ENCODE results near the gene MXI1. TPM values are rescaled to one million over a fixed set of nuclear protein-coding genes. Genes with fewer than 3 reads are reported as not detected.

MXI1 gene
- 29.5 and 30.7 TPM in 2 replicates for polyA plus RNA-seq (2014; cell fraction: cytosol; rRNA removed)
- 18.9 and 23.2 TPM in 2 replicates for polyA plus RNA-seq (2014; cell fraction: nucleus; rRNA removed)

DNA sequence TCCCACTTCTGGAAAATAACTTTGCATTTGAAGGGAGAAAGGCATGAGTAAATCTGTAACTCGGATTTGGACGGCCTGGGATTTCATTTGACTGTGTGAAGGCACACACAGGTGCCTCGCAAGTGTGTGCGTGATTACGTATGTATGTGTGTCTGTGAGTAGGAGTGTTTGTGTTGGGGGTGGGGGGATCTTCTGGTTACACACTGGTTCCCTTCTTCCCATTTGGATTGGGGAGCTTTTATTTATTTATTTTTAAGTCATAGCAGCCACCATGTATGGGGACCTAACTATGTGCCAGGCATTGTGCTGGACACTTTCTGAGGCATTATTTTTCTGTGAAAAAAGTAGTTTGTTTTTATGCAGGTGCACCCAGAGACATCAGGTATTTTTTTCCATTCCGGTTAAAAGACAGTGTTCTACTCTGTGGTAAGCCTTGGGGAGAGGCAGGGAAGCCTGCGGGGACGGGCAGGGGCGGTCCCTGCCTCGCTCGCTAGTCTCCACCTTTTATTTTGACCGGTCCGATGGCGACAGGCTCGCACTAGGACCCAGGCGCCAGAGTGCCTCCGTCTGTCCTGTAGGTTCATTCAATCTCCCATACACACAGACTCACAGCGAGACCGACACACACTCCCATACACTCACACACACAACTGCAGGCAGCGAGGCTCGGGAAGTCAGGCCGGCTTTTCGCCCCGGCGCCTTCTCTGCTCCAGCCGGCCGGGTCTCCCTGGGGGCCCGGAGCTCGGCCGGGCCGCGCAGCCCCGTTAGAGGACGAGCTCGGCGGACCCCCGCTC is at the start of gene MXI1:
Gene MXI1 (plus strand): TSS at position 595 of the 794 bp plus-strand sequence. CDS start 204 bp downstream, outside the sequence.
- peak; percentile 86 for DNase-seq (ENCODE audit: low spot score)

DNA sequence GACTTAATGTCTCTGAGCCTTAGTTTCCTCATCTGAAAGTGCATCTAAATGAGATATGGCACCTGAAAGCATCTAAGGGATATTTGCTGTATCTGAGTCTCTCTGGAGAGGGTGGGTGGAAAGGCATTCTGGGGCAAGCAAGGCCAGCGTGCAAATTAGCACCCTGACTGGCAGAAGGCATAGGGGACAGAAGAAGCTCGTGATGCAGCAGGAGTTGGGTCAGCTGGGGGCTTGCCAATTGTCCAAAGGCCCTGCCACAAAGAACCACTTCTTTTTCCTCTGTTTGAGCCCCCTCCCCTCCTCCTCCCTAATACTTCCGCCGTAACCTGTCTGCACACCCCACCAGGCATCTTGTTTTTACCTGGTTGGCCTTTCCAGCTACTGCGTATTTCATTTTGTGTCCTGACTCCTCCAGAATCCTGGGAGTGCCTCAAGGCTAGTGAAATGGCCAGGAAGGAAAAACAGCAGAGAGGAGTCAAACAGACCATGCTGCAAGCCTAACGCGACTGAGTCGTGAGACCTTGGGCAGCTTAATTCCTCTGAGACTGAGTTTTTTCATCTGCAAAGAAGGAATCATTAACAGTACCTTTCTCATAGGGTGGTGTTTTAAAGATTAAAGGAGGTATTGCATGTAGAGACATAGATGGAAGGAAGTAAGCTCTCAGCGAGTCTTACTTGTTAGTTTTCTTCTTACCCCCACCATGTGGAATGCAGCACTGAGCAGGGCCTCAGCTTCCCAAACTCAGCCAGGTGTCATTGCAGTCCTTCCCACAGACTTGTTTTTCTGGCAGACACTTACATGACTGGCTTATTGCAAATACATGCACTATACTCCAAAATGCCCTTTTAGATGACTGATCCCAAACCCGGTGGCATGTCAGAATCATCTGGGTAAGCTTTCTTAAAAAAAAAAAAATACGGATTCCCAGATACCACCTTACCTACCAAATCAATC is 49.1 kb upstream of the MXI1 start:
- DNase-seq (ENCODE audit: low spot score), result no peak

DNA sequence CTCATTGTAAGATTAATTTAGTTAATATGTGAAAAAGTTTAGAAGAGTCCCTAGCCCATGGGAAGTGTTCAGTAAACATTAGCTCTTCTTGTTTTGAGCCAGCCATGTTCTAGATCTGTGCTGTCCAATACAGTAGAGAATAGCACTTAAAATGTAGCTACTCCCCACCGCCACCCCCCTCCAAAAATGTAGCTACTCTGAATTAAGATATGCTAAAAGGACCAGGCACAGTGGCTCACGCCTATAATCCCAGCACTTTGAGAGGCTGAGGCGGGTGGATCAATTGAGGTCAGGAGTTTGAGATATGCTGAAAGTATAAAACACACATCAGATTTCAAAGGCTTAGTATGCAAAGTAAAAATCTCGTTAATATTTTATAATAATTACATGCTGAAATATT is 47.3 kb upstream of the MXI1 start:
- no peak for DNase-seq (ENCODE audit: low spot score)

DNA sequence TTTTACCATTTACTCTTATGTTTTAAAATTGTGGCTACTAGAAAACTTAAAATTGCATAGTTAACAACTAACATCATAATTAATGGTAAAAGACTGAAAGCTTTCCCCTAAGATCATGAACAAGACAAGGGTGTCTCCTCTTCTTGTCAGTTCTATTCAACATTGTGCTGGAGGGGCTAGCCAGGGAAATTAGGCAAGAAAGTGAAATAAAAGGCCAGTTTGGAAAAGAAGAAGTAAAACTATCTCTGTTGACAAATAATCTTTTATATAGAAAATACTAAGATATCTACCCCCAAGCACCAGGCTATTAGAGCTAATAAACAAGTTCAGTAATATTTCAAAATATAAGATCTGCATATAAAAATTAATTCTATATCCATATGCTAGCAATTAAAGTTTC is 46.9 kb upstream of the MXI1 start:
- no peak for DNase-seq (ENCODE audit: low spot score)

DNA sequence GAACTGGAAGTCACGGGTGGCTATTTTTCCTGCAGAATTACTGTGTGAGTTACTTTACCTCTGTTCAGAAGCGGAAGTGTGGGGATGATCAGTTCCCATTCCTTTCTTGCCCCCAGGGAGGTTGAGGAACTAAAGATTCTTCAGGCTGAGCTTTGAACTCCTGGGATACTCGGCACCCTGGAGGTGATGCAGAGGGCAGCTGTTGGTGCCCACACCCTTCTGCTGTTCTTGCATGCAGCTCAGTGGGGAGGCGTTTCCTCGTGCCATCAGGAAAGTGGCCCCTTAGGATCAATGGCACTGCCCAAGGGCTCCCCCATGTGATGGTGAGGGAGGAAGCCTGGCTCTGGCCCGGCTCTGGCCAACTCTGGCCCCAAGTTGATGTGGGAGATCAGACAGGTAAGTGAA is 44.7 kb upstream of the MXI1 start:
- DNase-seq (ENCODE audit: low spot score), result no peak

DNA sequence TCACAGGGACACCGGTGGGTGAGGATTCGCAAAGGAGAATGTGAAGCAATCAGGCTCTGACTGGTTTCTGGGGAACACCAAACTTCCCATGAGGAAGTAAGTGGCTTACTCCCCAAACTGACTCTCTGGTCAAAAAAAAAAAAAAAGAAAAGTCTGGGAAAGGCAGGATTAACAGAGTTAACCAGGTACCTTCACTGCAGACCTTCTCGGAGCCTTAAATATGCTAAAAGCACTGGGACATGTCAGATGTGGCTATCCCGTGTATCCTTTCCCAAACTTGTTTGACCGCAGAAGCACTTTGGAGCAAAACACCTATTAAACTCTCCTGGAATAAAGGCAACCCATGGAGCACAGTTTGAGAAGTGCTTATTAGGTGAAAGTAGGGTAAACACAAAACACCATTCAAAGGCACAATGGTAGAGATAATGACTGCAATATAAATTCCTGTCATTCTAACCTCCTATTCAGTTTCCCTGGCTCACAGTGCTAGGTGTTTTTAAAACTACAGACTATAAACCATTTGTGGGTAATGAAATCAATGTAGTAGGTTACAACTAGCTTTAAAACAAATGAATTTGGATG is 44.1 kb upstream of the MXI1 start:
- DNase-seq (ENCODE audit: low spot score), result no peak

DNA sequence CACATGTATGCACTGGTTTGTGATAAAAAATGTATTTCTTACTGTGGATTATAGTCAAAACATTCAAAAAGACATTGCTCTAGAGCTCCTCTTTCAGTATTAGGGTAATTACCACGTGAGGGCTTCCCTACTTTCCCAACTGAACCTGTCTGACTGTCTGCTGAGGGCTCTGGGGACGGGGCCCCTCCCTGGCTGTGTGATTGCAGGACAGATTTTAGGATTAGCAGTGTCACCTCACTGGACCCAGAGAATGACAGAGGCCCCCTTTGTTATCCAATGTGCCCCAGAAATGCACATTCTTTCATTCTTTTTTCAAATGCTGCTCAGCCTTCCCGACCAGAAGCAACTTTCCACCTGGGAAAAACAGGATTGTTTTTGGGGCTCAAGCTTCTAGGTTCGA is 43.6 kb upstream of the MXI1 start:
- DNase-seq (ENCODE audit: low spot score), result no peak

DNA sequence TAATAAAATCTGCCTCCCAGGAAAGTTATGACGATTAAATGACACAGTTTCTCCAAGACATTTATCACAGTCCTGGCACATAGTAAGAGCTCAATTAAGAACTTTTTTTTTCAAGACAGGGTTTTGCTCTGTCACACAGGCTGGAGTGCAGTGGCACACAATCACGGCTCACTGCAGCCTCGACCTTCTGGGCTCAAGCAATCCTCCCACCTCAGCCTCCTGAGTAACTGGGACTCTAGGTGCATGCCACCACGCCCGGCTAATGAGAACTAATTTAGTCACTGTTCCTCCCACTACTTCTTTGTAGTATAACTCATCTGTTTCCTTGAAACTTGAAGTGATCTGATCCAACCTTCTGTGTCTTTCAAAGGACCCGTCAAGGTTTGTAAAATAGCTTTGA is 42.2 kb upstream of the MXI1 start:
- DNase-seq (ENCODE audit: low spot score), result no peak

DNA sequence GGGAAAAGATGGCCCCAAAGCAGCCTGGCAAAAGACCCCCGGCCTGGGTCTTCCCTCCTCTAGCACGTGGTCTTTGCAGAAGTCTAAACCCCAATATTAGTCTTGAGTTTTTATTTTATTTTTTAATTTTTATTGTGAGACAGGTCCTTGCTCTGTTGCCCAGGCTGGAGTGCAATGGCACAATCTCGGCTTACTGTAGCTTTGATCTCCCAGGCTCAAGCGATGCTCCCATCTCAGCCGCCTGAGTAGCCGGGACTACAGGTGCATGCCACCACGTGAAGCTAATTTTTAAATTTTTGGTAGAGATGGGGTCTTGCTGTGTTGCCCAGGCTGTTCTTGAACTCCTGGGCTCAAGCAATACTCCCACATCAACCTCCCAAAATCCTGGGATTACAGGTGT is 40.3 kb upstream of the MXI1 start:
- DNase-seq (ENCODE audit: low spot score), result no peak

DNA sequence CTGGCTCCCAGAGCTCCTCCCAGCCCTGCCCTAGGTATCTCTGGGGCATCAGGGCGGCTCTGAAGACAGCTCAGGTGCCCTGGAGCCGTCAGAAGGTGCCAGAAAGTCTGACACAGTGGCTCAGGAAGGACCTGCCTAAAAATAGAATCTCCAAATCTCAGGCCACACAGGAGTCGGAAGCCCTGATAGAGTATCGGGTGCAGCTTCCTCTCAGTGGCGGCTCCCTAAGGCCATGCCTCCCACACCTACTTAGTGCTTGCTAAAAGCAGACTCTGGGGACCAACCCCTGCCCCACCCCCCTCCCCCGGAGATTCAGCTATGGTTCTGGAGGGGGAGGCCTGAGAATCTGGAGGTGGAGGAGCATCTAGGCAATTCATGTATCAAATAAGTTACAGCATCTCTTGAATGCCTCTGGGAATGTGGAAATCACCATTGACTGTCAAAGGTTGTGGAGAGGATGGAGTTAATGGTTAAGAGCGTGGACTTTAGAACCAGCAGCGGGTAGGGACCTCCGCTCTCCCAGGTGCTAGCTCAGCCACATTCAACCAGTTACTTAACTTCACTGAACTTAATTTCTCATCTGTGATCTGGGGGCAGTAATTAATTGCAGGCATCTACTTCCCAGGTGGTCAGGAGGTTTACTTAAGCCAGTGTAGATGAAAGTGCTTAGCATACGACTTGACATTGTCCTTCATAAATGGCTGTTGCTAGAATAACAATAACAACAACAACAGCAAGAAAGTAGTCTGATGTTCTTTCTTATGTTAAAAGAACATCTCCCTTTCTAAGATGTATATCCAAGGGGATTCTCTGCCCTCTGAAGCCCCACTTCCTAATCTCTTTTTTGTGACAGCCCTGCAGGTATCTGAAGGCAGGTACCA is 38.6 kb upstream of the MXI1 start:
- no peak for DNase-seq (ENCODE audit: low spot score)

DNA sequence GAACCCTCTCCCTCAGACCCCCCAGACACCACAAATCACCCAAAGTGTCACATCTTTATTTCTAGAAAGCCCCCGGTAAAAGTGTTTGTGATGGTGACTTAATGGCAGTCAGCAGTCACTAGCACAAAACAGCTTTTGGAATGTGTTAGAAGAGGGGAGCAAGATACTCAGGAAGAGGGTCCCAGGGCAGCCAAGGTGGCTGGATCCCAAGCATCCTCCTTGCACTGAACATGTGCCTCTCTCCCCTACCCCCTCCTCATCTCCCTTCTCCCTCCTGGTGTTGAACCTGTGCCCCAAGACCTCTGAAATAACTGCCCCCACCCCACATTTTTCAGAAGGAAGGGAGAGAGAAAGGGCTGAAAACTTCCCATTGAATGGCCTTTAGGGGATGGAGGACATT is 37.8 kb upstream of the MXI1 start:
- DNase-seq (ENCODE audit: low spot score), result no peak

DNA sequence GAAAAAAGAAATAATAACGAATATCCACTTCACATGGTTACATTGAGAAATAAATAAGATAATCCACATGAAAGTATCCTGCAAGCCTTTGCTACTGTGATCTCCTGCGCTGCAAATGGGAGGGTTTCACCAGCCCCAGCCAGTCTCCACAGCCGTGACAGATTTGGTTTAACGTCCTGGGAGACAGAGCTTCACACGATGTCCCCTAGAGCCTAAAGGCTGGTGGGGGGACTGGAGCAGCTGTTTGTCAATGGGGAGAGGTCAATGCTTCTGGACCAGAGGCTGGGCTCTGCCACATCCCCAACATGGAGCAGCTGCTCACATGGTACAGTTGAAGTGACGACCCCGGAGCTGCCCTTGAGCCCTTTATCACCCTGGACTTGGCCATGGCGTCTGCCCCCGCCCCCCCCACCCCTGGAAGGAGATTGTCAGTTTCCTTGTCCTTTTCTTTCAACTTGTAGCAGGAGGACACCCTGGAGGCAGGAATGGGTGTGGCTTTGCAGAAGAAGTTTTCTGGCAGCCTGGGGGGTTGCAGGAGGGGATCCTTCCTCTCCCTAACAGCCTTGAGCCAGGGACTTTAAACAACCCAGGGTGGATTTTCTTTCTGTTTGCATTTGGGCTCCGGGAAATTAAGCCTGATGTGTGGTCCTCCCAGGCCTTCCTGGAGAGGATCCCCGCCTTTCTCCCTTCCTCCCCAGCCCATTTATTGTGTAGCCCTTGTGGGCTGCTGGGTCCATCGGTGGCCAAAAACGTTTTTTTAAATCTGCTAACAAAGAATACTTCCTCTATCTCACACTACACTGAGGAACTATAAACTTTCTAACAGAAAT is 37.0 kb upstream of the MXI1 start:
- no peak for DNase-seq (ENCODE audit: low spot score)

DNA sequence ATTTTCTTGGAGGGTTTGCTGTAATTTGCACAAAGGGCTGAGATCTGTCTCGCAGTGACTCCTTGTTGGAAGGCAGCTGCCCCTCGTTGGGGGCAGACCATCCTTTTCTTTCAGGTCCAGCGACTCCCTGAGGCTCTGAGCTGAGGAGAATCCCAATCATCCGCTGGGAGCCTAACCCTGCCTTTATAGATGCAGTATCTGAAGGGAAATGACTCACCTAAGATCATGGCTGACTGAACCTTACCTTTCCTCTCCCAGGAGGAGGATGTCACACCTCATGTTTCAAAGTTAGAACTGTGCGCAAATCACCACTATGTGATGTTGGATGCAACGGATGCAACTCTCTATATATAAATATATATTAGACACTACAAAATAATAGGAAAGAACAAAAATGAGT is 36.4 kb upstream of the MXI1 start:
- DNase-seq (ENCODE audit: low spot score), result no peak

DNA sequence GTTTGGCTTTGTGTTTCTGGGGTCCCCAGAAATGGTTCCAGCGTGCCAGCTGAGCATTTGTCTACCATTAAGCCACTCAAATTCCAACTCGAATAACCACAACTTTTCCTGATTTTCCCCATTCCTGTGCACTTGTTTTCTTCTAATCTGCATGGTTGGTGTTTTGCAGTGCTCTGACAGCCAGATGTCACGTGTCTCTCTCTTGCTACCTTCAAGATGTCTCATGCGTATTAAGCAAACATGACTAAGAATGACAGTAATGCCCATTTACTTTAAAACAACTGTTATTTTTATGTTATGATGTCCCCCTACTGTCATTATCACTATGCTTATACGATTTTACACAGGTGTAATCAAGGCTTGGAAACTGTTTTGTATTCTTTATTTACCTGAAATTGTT is 35.2 kb upstream of the MXI1 start:
- no peak for DNase-seq (ENCODE audit: low spot score)

DNA sequence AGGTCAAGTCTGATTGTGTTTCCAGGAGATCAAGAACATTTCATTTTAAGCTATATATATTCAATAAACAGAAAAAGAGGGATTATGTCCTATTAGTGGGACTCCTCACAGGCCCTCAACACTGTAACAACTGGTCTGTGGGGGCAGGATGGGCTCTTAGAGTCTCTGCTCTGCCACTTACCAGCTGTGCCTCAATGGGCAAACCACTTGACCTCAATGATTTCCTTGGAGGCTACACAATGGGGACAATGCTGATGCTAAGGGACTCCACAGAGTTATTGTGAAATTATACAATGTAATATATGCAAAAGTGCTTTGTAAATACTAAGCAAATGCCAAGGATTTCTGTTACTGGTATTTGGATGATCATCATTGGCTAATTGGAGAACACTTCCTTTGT is 33.2 kb upstream of the MXI1 start:
- DNase-seq (ENCODE audit: low spot score), result no peak

DNA sequence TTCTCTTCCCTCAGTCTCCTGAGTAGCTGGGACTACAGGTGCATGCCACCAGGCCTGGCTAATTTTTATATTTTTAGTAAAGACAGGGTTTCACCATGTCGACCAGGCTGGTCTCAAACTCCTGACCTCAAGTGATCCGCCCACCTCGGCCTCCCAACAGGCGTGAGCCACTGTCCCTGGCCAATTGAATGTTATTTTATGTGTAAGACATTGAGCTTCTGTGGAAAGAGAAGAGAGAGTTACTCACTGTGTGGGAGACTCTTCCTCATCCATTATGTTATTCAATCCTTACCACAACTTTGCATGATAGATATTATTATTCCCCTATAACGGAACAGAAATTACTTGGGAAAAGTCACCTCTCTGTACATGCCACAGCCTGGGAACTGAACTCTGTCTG is 32.6 kb upstream of the MXI1 start:
- DNase-seq (ENCODE audit: low spot score), result no peak

DNA sequence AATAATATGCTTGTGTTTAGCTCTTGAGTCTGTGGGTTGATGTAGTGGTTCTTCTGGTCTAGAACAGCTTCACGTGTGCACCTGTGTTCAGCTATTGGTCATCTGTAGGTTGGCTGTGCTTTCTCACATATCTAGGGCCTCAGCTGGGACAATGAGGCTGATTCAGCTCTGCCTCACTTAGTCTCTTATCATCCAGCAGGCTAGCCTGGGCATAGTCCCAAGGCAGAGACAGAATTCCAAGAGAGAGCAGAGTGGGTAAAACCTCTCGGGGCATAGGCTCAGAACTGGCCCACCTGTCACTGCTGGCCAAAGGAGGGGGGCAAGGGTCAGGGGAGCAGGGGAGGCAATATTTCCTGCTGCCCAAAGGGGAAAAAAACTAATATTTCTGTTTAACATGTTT is 32.0 kb upstream of the MXI1 start:
- no peak for DNase-seq (ENCODE audit: low spot score)

DNA sequence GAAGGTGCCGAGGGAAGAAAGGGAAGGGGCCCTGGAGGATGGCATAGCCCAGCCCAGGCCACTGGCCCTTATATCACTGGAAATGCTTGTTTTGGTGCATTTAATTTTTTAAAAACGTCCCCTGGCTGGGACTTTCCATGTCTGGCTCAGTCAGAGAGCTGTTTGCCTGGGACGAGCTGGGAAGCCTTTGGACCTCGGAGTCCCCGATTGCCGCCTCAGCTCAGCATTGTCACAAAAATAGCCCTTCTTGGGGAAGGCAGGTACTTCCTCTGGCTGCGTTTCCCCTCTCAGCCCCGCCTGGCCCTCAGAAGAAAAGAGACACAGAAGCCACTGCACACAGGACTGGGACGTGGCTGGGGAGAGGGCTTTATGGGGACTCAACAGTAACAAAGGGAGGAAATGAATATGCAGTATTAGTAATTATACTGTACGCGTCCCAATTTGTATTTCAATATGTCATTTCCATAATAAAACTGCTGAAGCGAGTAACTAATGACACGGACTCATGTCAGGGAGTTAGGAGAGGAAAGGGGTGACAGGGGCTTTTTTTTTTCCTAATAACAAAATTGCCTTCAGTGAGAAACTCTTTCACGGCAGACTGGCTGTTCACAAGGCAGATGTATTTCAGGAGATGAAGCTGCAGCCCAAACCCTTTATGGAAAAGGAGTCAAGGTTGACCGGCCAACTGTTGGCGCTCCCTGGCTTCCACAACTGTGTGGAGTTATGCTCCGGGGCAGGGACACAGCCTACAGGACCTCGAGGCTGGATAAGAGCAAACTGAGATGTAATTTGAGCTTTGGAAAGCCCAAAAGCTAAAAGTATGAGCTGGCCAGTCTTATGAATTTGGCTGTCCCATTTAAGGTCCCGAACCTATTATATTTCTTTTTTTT is 31.0 kb upstream of the MXI1 start:
- DNase-seq (ENCODE audit: low spot score), result no peak

DNA sequence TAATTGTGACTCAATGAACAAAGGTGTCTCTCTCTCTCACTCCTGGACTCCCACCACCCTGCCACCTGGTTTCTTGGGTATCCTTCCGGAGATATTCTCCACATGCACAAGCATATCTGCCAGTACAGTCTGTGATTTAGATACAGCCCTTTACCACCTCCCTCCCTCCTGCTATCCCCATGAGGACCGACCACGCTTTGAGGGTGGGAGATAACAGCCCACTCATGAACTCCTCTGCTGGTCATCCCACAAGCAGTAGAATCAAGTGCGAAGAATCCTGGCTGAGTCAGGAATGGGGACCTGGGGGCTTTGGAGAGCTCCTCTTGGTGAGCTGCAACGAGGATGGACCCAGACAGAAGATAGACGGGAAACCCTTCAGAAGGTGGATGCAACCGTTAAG is 28.2 kb upstream of the MXI1 start:
- no peak for DNase-seq (ENCODE audit: low spot score)
